IPS DF 6.9 (cell line): ENCODE measurements around the gene ITPR2.
"Not testable (repeated sequence)": the region's sequence is repeated elsewhere in the genome, so short reads cannot be mapped to it uniquely, and the experiment has no call there.

Experiments used
- DNase-seq: peaks from one replicate; pipeline ENCODE4 v3.0.0-alpha.2; 2013; ENCODE audit warnings: low read depth, low spot score
- H3K27ac ChIP-seq: one replicate; pipeline ENCODE4 v1.5.1; 2013; ENCODE audit warnings: low read length, control low read depth
- H3K27me3 ChIP-seq: 2 replicates; pipeline ENCODE4 v1.6.1; 2013; ENCODE audit warnings: mild to moderate bottlenecking, low read length; ENCODE audit not compliant: control insufficient read depth, insufficient read depth
- H3K36me3 ChIP-seq: 2 replicates; pipeline ENCODE4 v1.6.1; 2013; ENCODE audit warnings: low read length; ENCODE audit not compliant: control insufficient read depth, insufficient read depth
- H3K4me1 ChIP-seq: 2 replicates; pipeline ENCODE4 v1.6.1; 2013; ENCODE audit warnings: low read length; ENCODE audit not compliant: control insufficient read depth, insufficient read depth
- H3K4me3 ChIP-seq: 2 replicates; pipeline ENCODE4 v1.5.1; 2013; ENCODE audit warnings: mild to moderate bottlenecking, low read length
- H3K9me3 ChIP-seq: 2 replicates; pipeline ENCODE4 v1.6.1; 2013; ENCODE audit warnings: low read length, inconsistent platforms; ENCODE audit not compliant: control insufficient read depth, insufficient read depth
- WGBS: extraction: QIAGEN DNeasy Blood & Tissue Kit; methylation state at CpG from one replicate; pipeline ENCODE4 v1.1.7; 2013; ENCODE audit warnings: mixed read lengths, missing lambda C conversion rate; ENCODE audit not compliant: insufficient read length, insufficient coverage; 5-methylcytosine and 5-hydroxymethylcytosine counted together

The ITPR2 gene

GRCh38 chr12:26314103-26314502 is 518.9 kb downstream of the ITPR2 start:
- not testable (repeated sequence) for DNase-seq, H3K36me3 ChIP-seq, H3K27ac ChIP-seq, H3K27me3 ChIP-seq, H3K4me3 ChIP-seq, H3K9me3 ChIP-seq, H3K4me1 ChIP-seq

GRCh38 chr12:26310489-26310888 is 522.5 kb downstream of the ITPR2 start:
- H3K4me3 ChIP-seq, H3K9me3 ChIP-seq, DNase-seq, H3K4me1 ChIP-seq, H3K36me3 ChIP-seq, H3K27ac ChIP-seq, H3K27me3 ChIP-seq: not testable (repeated sequence)
- no CpG with 5 or more reads among the region's 6 CpGs for WGBS

GRCh38 chr12:26309634-26310033 is 523.4 kb downstream of the ITPR2 start:
- Histone ChIP-seq H3K27me3 (no peaks in the 10 kb centered on the region), H3K9me3 (no peaks in the 10 kb centered on the region), H3K36me3 (no peaks in the 10 kb centered on the region), H3K27ac (no peak overlapping the region), H3K4me3 (no peak overlapping the region), H3K4me1 (no peaks in the 10 kb centered on the region)
- DNase-seq = no peak
- WGBS = no CpG with 5 or more reads among the region's 4 CpGs

GRCh38 chr12:26304273-26304672 is 528.7 kb downstream of the ITPR2 start:
- Histone ChIP-seq H3K4me1 (no peaks in the 10 kb centered on the region; the same call in 1 of the 2 replicates), H3K4me3 (no peak overlapping the region), H3K27ac (no peak overlapping the region), H3K36me3 (no peaks in the 10 kb centered on the region), H3K9me3 (no peaks in the 10 kb centered on the region), H3K27me3 (no peaks in the 10 kb centered on the region)
- no CpG with 5 or more reads among the region's 2 CpGs for WGBS
- no peak for DNase-seq

GRCh38 chr12:26303418-26303817 is 529.6 kb downstream of the ITPR2 start:
- no CpG with 5 or more reads among the region's 1 CpG for WGBS
- Histone ChIP-seq H3K27ac (no peak overlapping the region), H3K27me3 (no peaks in the 10 kb centered on the region), H3K4me1 (no peaks in the 10 kb centered on the region; the same call in 1 of the 2 replicates), H3K36me3 (no peaks in the 10 kb centered on the region), H3K4me3 (no peak overlapping the region), H3K9me3 (no peaks in the 10 kb centered on the region)
- no peak for DNase-seq

GRCh38 chr12:26302776-26303175 is 530.2 kb downstream of the ITPR2 start:
- no peak overlapping the region for H3K27ac ChIP-seq
- no peaks in the 10 kb centered on the region for H3K36me3 ChIP-seq
- H3K4me3 ChIP-seq = no peak overlapping the region
- DNase-seq = no peak
- no peaks in the 10 kb centered on the region for H3K27me3 ChIP-seq
- no peaks in the 10 kb centered on the region for H3K9me3 ChIP-seq
- H3K4me1 ChIP-seq = no peaks in the 10 kb centered on the region; the same call in 1 of the 2 replicates
- no CpG with 5 or more reads among the region's 3 CpGs for WGBS

- WGBS = no CpG with 5 or more reads among the region's 1 CpG
- H3K4me3 ChIP-seq = no peak overlapping the region
- no peaks in the 10 kb centered on the region; the same call in 1 of the 2 replicates for H3K4me1 ChIP-seq
- no peaks in the 10 kb centered on the region for H3K36me3 ChIP-seq
- H3K27ac ChIP-seq = no peak overlapping the region
- no peaks in the 10 kb centered on the region for H3K9me3 ChIP-seq
- DNase-seq = no peak
- no peaks in the 10 kb centered on the region for H3K27me3 ChIP-seq
Observed at GRCh38 chr12:26299751-26300150, 533.2 kb downstream of the ITPR2 start.

GRCh38 chr12:26298785-26299621 is 534.0 kb downstream of the ITPR2 start:
- H3K4me3 ChIP-seq = no peak overlapping the region
- DNase-seq = no peak
- no peaks in the 10 kb centered on the region for H3K27me3 ChIP-seq
- no peaks in the 10 kb centered on the region; the same call in 1 of the 2 replicates for H3K4me1 ChIP-seq
- H3K27ac ChIP-seq = no peak overlapping the region
- no peaks in the 10 kb centered on the region for H3K9me3 ChIP-seq
- WGBS = no CpG with 5 or more reads among the region's 6 CpGs
- H3K36me3 ChIP-seq = no peaks in the 10 kb centered on the region

GRCh38 chr12:26297396-26298070 is 535.5 kb downstream of the ITPR2 start:
- H3K4me1 ChIP-seq = no peaks in the 10 kb centered on the region; the same call in 1 of the 2 replicates
- no CpG with 5 or more reads among the region's 8 CpGs for WGBS
- no peak overlapping the region for H3K4me3 ChIP-seq
- H3K36me3 ChIP-seq = no peaks in the 10 kb centered on the region
- H3K27ac ChIP-seq = no peak overlapping the region
- H3K27me3 ChIP-seq = no peaks in the 10 kb centered on the region
- H3K9me3 ChIP-seq = no peaks in the 10 kb centered on the region
- no peak for DNase-seq

- H3K4me3 ChIP-seq = no peak overlapping the region
- H3K4me1 ChIP-seq = no peaks in the 10 kb centered on the region; the same call in 1 of the 2 replicates
- no peaks in the 10 kb centered on the region for H3K36me3 ChIP-seq
- DNase-seq = no peak
- H3K9me3 ChIP-seq = no peaks in the 10 kb centered on the region
- no peaks in the 10 kb centered on the region for H3K27me3 ChIP-seq
- no CpG with 5 or more reads among the region's 4 CpGs for WGBS
- H3K27ac ChIP-seq = no peak overlapping the region
Observed at GRCh38 chr12:26295001-26295400, 538.0 kb downstream of the ITPR2 start.
